Gastrocnemius medialis (tissue), 4 donors: ENCODE data around the gene ANKRD49. TPM values are rescaled to one million over a fixed set of nuclear protein-coding genes. Genes with fewer than 3 reads are reported as not detected.
A peak's percentile ranks its signal among the peaks of the same experiment; 100 is the strongest.

Experiments
- ATAC-seq, 2 donors: fragments of 150-250 bp; one replicate each; pipeline ENCODE4 v1.9.1; 2016
- DNase-seq, 2 donors: peaks; one replicate each; pipeline ENCODE4 v3.0.0-alpha.2; 2019
- H3K27ac ChIP-seq, 4 donors: fragments of 200-600 bp; sonication (generic); 1 replicate in 1 of 4; 2 replicates in 3 of 4; pipeline ENCODE4 v1.5.1; 2016 to 2018; ENCODE audit warnings: mild to moderate bottlenecking in 2 of 4, moderate library complexity in 1 of 4
- H3K27me3 ChIP-seq, 3 donors: fragments of 200-600 bp; sonication (generic) in 2 of 3; 1 replicate in 1 of 3; 2 replicates in 2 of 3; pipeline versions ENCODE4 v1.5.1 to v1.6.0; 2016 to 2019; ENCODE audit warnings: mild to moderate bottlenecking in 1 of 3, moderate library complexity in 1 of 3
- H3K36me3 ChIP-seq, 2 donors: fragments of 200-600 bp; sonication (generic) in 1 of 2; one replicate each; pipeline ENCODE4 v1.5.1; 2017 to 2018
- H3K4me1 ChIP-seq, 2 donors: fragments of 200-600 bp; sonication (generic) in 1 of 2; one replicate each; pipeline ENCODE4 v1.5.1; 2016 to 2017; ENCODE audit warnings: mild to moderate bottlenecking in 2 of 2
- H3K4me3 ChIP-seq, 4 donors: fragments of 200-600 bp; sonication (generic) in 3 of 4; 1 replicate in 1 of 4; 2 replicates in 3 of 4; pipeline ENCODE4 v1.5.1; 2016 to 2019; ENCODE audit warnings: mild to moderate bottlenecking in 2 of 4
- H3K9me3 ChIP-seq, 3 donors: fragments of 200-600 bp; sonication (generic) in 2 of 3; 1 replicate in 1 of 3; 2 replicates in 2 of 3; pipeline ENCODE4 v1.5.1; 2016 to 2019
- CTCF ChIP-seq, 5 experiments: fragments of 450-650 bp in 3 of 5; fragments of 200-600 bp in 2 of 5; sonication (generic) in 2 of 5; IDR thresholded peaks in 4 of 5; conservative IDR thresholded peaks in 1 of 5; 1 replicate in 4 of 5; 2 replicates in 1 of 5; pipeline ENCODE4 v1.5.1; 2016 to 2019; ENCODE audit warnings: antibody characterized with exemption in 5 of 5, mild to moderate bottlenecking in 3 of 5, moderate library complexity in 3 of 5
- POLR2A ChIP-seq, 2 donors: fragments of 450-650 bp; IDR thresholded peaks; one replicate each; pipeline ENCODE4 v1.6.1; 2017; ENCODE audit warnings: antibody characterized with exemption in 2 of 2, mild to moderate bottlenecking in 2 of 2, moderate library complexity in 2 of 2
- in situ Hi-C, 4 donors: fragments of 200-750 bp; cut with MboI; loops; one replicate each; pipeline versions ENCODE4 v1.15.0 to v1.8.0; 2017; ENCODE audit warnings: low sequenced_read_pairs in 4 of 4
- intact Hi-C: fragments of 100-400 bp; cut with DNase I; formaldehyde crosslinking; loops from one replicate; pipeline ENCODE4 v1.15.1; 2023; ENCODE audit warnings: low total_unique reads
- total RNA-seq, 4 donors: library from RNA; depleted of rRNA; stranded (reverse); fragments of >200 nt; gene quantifications; one replicate each; pipeline versions ENCODE4 v1.1.0 to v1.2.3, GENCODE V29; 2016

Gene ANKRD49
- total RNA-seq, 4 donors from 2014 or later = 9.0 to 21.1 (median 11.9) TPM

- no peaks in the 10 kb centered on the region for H3K36me3 ChIP-seq
- no peaks in the 10 kb centered on the region for H3K4me1 ChIP-seq
- H3K27me3 ChIP-seq = no peaks in the 10 kb centered on the region
- no peak overlapping the region for H3K27ac ChIP-seq
- in situ Hi-C loops = no loop called here
- intact Hi-C loops = no loop called here
- no peak overlapping the region for H3K4me3 ChIP-seq
- H3K9me3 ChIP-seq = no peaks in the 10 kb centered on the region
- ATAC-seq (no peak), DNase-seq (peak in 1 of 2 donors; percentile 29)
- TF ChIP-seq CTCF (IDR thresholded peaks at IDR 0.05 in 4 of 5, conservative IDR thresholded peaks at IDR 0.05 in 1 of 5) (no peak), POLR2A (IDR thresholded peaks at IDR 0.05) (no peak)
These were observed 32.0 kb downstream of the ANKRD49 start for GRCh38 chr11:94525546-94526324.

- Histone ChIP-seq H3K4me3 (no peak overlapping the region), H3K27me3 (no peaks in the 10 kb centered on the region), H3K9me3 (no peaks in the 10 kb centered on the region), H3K36me3 (no peaks in the 10 kb centered on the region), H3K27ac (no peak overlapping the region), H3K4me1 (no peaks in the 10 kb centered on the region)
- in situ Hi-C loops = no loop called here
- intact Hi-C loops = no loop called here
- DNase-seq (no peak), ATAC-seq (no peak)
- TF ChIP-seq POLR2A (IDR thresholded peaks at IDR 0.05) (no peak), CTCF (IDR thresholded peaks at IDR 0.05 in 4 of 5, conservative IDR thresholded peaks at IDR 0.05 in 1 of 5) (no peak)
These were observed 33.1 kb downstream of the ANKRD49 start for GRCh38 chr11:94526645-94527438.

GRCh38 chr11:94528551-94528950, 34.8 kb downstream of the ANKRD49 start:
- Histone ChIP-seq H3K27ac (no peak overlapping the region), H3K36me3 (no peaks in the 10 kb centered on the region), H3K9me3 (no peaks in the 10 kb centered on the region), H3K4me3 (no peak overlapping the region), H3K27me3 (no peaks in the 10 kb centered on the region), H3K4me1 (no peaks in the 10 kb centered on the region)
- ATAC-seq (no peak), DNase-seq (no peak)
- intact Hi-C loops (no loop called here), in situ Hi-C loops (no loop called here)
- TF ChIP-seq POLR2A (IDR thresholded peaks at IDR 0.05) (no peak), CTCF (IDR thresholded peaks at IDR 0.05 in 4 of 5, conservative IDR thresholded peaks at IDR 0.05 in 1 of 5) (no peak)

- Histone ChIP-seq H3K27me3 (no peaks in the 10 kb centered on the region), H3K36me3 (no peaks in the 10 kb centered on the region), H3K4me1 (no peaks in the 10 kb centered on the region), H3K27ac (no peak overlapping the region), H3K4me3 (no peak overlapping the region), H3K9me3 (no peaks in the 10 kb centered on the region)
- ATAC-seq = no peak
- in situ Hi-C loops = no loop called here
- intact Hi-C loops = no loop called here
- no peak for DNase-seq
- TF ChIP-seq POLR2A (IDR thresholded peaks at IDR 0.05) (no peak), CTCF (IDR thresholded peaks at IDR 0.05 in 4 of 5, conservative IDR thresholded peaks at IDR 0.05 in 1 of 5) (no peak)
These were observed 38.4 kb downstream of the ANKRD49 start for GRCh38 chr11:94532211-94532610.
